ENCODE data around the gene GLMN. TPM values are rescaled to one million over a fixed set of nuclear protein-coding genes. Genes with fewer than 3 reads are reported as not detected.

Gene GLMN
- total RNA-seq, 4 donors from 2014 or later = 2.0 to 24.6 (median 13.4) TPM

DNA sequence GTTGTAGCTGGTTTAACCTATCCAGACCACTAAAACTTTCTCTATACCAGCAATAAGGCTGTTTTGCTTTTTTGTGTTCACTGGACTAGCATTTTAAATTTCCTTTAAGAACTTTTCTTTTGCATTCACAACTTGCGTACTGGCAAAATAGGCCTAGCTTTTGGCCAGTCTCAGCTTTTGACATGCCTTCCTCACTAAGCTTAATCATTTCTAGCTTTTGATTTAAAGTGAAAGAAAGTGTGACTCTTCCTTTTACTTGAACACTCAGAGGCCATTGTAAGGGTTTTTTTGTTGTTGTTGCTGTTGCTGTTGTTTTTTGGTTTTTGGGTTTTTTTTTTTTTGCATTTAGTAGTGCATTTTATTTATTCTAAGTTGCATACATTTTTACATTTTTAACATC lies 15.2 kb upstream of the GLMN start:
- Histone ChIP-seq H3K4me3 (no peak overlapping the region), H3K27me3 (no peaks in the 10 kb centered on the region), H3K9me3 (no peaks in the 10 kb centered on the region), H3K4me1 (no peaks in the 10 kb centered on the region), H3K27ac (no peak overlapping the region), H3K36me3 (no peaks in the 10 kb centered on the region)
- no peak for DNase-seq
- intact Hi-C loops (cut with DNase I; ENCODE audit: low total_unique reads) = no loop called here
- TF ChIP-seq CTCF (IDR thresholded peaks at IDR 0.05) (no peak), POLR2A (IDR thresholded peaks at IDR 0.05) (no peak)

GRCh38 chr1:92310185-92310597 lies 11.4 kb upstream of the GLMN start:
- no peaks in the 10 kb centered on the region for H3K4me1 ChIP-seq
- no peaks in the 10 kb centered on the region for H3K27me3 ChIP-seq
- no peak for DNase-seq
- intact Hi-C loops (cut with DNase I; ENCODE audit: low total_unique reads) = no loop called here
- no peaks in the 10 kb centered on the region for H3K9me3 ChIP-seq
- peak; percentile 23 to 38 (median 31) for TF ChIP-seq CTCF (IDR thresholded peaks at IDR 0.05)
- TF ChIP-seq POLR2A (IDR thresholded peaks at IDR 0.05) = no peak
- no peak overlapping the region for H3K27ac ChIP-seq
- H3K36me3 ChIP-seq = no peaks in the 10 kb centered on the region
- no peak overlapping the region for H3K4me3 ChIP-seq

DNA sequence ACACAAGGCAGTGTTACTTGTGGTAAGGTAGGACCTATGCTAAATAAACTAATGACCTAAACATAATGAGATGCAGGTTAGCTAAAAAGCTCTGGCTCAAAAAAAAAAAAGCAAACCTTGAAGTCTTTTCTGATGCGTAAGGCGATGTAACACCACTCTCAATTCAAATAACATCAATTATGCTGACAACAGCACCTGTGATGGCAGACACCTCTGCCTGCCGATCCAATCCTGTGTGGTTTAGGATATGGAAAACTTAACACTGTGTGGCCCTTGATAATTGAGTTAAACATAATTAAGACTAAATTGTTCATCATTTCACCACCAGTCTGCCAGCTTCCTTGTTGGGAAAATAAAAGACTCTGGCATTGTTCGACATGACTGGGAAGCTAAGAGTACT lies 9.2 kb upstream of the GLMN start:
- no peaks in the 10 kb centered on the region for H3K4me1 ChIP-seq
- H3K4me3 ChIP-seq = no peak overlapping the region
- no peaks in the 10 kb centered on the region for H3K27me3 ChIP-seq
- no peak overlapping the region for H3K27ac ChIP-seq
- H3K9me3 ChIP-seq = no peaks in the 10 kb centered on the region
- no peak for DNase-seq
- intact Hi-C loops (cut with DNase I; ENCODE audit: low total_unique reads) = no loop called here
- no peaks in the 10 kb centered on the region for H3K36me3 ChIP-seq
- no peak for TF ChIP-seq CTCF (IDR thresholded peaks at IDR 0.05)

DNA sequence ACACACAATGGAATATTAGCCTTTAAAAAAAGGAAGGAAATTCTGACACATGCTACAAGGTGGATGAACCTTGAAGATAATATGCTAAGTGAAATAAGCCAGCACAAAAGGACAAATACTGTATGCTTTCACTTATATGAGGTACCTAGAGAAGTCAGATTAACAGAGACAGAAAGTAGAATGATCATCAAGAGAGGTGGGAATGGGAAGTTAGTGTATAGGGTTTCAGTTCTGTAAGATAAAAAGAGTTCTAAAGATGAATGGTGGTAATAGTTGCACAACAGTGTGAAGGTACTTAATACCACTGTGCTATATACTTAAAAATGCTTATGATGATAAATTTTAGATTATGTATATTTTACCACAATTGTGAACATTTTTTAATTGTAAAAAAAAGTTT lies 7.2 kb upstream of the GLMN start:
- no peaks in the 10 kb centered on the region for H3K9me3 ChIP-seq
- TF ChIP-seq CTCF (IDR thresholded peaks at IDR 0.05) (no peak), POLR2A (IDR thresholded peaks at IDR 0.05) (no peak)
- H3K27me3 ChIP-seq = no peaks in the 10 kb centered on the region
- H3K27ac ChIP-seq = no peak overlapping the region
- H3K36me3 ChIP-seq = no peaks in the 10 kb centered on the region
- no peaks in the 10 kb centered on the region for H3K4me1 ChIP-seq
- DNase-seq = no peak
- H3K4me3 ChIP-seq = no peak overlapping the region
- intact Hi-C loops (cut with DNase I; ENCODE audit: low total_unique reads) = no loop called here

DNA sequence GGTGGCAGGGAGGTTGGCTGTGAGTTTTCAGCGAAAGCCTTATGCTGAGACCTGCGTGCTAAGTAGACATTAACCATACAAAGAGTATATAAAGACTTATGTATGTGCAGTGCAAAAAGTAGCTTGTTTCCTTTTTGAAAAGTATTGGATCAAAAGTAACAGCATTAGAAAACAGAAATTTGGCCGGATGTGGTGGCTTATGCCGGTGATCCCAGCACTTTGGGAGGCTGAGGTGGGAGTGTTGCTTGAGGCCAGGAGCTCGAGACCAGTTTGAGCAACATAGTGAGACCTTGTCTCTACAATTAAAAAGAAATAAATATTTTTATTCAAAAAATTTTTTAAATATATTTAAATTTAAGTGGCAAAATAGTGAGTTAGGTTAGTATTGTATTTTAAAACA lies 2.2 kb upstream of the GLMN start:
- Histone ChIP-seq H3K4me1 (no peaks in the 10 kb centered on the region), H3K36me3 (no peaks in the 10 kb centered on the region), H3K4me3 (no peak overlapping the region), H3K9me3 (no peaks in the 10 kb centered on the region), H3K27ac (no peak overlapping the region), H3K27me3 (no peaks in the 10 kb centered on the region)
- TF ChIP-seq POLR2A (IDR thresholded peaks at IDR 0.05) (no peak), CTCF (IDR thresholded peaks at IDR 0.05) (no peak)
- intact Hi-C loops (cut with DNase I; ENCODE audit: low total_unique reads) = no loop called here
- no peak for DNase-seq
